Neutrophil (primary cell): ENCODE results near the gene SMYD3.

Source experiments
- H3K27ac ChIP-seq: fragments of 200-600 bp; sonication (generic); 2 replicates; pipeline ENCODE4 v1.5.1; 2016; ENCODE audit warnings: mild to moderate bottlenecking, moderate library complexity
- H3K27me3 ChIP-seq: fragments of 200-600 bp; sonication (generic); 2 replicates; pipeline ENCODE4 v1.6.0; 2016; ENCODE audit warnings: mild to moderate bottlenecking
- H3K36me3 ChIP-seq: fragments of 200-600 bp; sonication (generic); 2 replicates; pipeline ENCODE4 v1.5.1; 2017
- H3K4me1 ChIP-seq, 2 experiments: fragments of 200-600 bp in 1 of 2; sonication (generic) in 1 of 2; 1 replicate in 1 of 2; 2 replicates in 1 of 2; pipeline versions ENCODE4 v1.5.1 to v1.6.1; 2013 to 2016; ENCODE audit warnings: low read depth in 1 of 2, low read length in 1 of 2, mild to moderate bottlenecking in 1 of 2, moderate library complexity in 1 of 2; ENCODE audit not compliant: control insufficient read depth in 1 of 2, insufficient read depth in 1 of 2
- H3K4me3 ChIP-seq, 2 experiments: fragments of 200-600 bp in 1 of 2; sonication (generic) in 1 of 2; 1 replicate in 1 of 2; 2 replicates in 1 of 2; pipeline ENCODE4 v1.5.1; 2013 to 2016; ENCODE audit warnings: low read depth in 1 of 2, low read length in 1 of 2, mild to moderate bottlenecking in 1 of 2, moderate library complexity in 1 of 2
- H3K9me3 ChIP-seq: fragments of 200-600 bp; sonication (generic); 2 replicates; pipeline ENCODE4 v1.5.1; 2016
- TF ChIP-seq, protein P1 (sequence below): fragments of 200-600 bp; sonication (generic); IDR thresholded peaks from 2 replicates; pipeline ENCODE4 v1.5.1; 2016; ENCODE audit warnings: antibody characterized with exemption

SMYD3 gene

GRCh38 chr1:246318036-246318359 lies 189.1 kb downstream of the SMYD3 start:
- TF ChIP-seq, protein P1, sequence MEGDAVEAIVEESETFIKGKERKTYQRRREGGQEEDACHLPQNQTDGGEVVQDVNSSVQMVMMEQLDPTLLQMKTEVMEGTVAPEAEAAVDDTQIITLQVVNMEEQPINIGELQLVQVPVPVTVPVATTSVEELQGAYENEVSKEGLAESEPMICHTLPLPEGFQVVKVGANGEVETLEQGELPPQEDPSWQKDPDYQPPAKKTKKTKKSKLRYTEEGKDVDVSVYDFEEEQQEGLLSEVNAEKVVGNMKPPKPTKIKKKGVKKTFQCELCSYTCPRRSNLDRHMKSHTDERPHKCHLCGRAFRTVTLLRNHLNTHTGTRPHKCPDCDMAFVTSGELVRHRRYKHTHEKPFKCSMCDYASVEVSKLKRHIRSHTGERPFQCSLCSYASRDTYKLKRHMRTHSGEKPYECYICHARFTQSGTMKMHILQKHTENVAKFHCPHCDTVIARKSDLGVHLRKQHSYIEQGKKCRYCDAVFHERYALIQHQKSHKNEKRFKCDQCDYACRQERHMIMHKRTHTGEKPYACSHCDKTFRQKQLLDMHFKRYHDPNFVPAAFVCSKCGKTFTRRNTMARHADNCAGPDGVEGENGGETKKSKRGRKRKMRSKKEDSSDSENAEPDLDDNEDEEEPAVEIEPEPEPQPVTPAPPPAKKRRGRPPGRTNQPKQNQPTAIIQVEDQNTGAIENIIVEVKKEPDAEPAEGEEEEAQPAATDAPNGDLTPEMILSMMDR = no peak
- Histone ChIP-seq H3K9me3 (no peaks in the 10 kb centered on the region), H3K36me3 (no peaks in the 10 kb centered on the region), H3K27me3 (no peaks in the 10 kb centered on the region), H3K4me3 (no peak overlapping the region), H3K4me1 (no peaks in the 10 kb centered on the region), H3K27ac (no peak overlapping the region)

- no peaks in the 10 kb centered on the region for H3K4me1 ChIP-seq
- H3K36me3 ChIP-seq = no peaks in the 10 kb centered on the region
- no peak overlapping the region for H3K4me3 ChIP-seq
- TF ChIP-seq, protein P1 = no peak
- H3K9me3 ChIP-seq = no peaks in the 10 kb centered on the region
- H3K27ac ChIP-seq = no peak overlapping the region
- H3K27me3 ChIP-seq = no peaks in the 10 kb centered on the region
These were observed 189.6 kb downstream of the SMYD3 start for GRCh38 chr1:246317332-246318035.

DNA sequence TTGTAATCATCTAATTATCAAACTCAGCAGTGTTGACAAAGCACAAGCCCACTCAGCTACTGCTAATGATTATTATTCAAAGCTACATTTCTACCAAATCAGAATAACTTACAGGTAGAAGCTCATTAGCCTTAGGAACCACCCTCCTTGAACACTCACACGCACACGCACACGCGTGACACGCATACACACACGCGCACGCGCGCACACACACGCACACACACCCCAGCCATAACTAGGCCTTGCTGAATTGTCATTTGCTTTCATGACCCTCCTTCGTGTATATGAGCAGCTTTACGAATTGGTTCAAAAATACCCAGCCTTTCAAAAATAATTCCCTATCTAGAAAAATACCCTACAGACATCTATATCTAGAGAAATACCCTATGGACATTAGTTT lies 195.6 kb downstream of the SMYD3 start:
- no peak overlapping the region for H3K4me3 ChIP-seq
- no peak overlapping the region for H3K27ac ChIP-seq
- TF ChIP-seq, protein P1 = no peak
- H3K27me3 ChIP-seq = no peaks in the 10 kb centered on the region
- no peaks in the 10 kb centered on the region for H3K36me3 ChIP-seq
- H3K4me1 ChIP-seq = no peaks in the 10 kb centered on the region
- no peaks in the 10 kb centered on the region for H3K9me3 ChIP-seq

- H3K27me3 ChIP-seq = no peaks in the 10 kb centered on the region
- no peaks in the 10 kb centered on the region for H3K36me3 ChIP-seq
- H3K4me3 ChIP-seq = no peak overlapping the region
- no peaks in the 10 kb centered on the region for H3K4me1 ChIP-seq
- TF ChIP-seq, protein P1 = no peak
- H3K9me3 ChIP-seq = no peaks in the 10 kb centered on the region
- H3K27ac ChIP-seq = no peak overlapping the region
These were observed 197.7 kb downstream of the SMYD3 start for GRCh38 chr1:246309247-246309884.

DNA sequence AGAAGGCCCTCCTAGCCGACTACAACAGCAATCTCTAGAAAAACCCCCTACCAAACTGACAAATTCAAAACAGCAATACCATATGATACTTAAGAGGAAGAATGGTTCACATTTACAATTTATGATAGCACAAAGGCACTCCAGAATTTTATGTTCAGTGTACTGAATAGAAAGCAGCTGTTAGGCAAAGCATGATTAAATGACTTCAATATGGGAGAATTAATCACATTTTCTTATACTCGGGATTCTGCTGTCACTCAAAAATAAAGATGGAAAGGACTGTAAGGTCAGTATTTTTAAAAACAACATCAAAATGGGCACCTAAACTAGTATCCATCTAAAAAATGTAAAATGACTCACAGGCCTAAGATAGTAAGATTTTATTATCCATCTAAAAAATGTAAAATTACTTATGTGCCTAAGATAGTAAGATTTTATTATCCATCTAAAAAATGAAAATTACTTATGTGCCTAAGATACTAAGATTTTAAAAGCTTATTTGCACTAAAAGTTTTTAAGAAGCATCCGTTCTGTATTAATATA lies 198.5 kb downstream of the SMYD3 start:
- no peaks in the 10 kb centered on the region for H3K27me3 ChIP-seq
- H3K36me3 ChIP-seq = no peaks in the 10 kb centered on the region
- TF ChIP-seq, protein P1 = no peak
- no peak overlapping the region for H3K27ac ChIP-seq
- no peaks in the 10 kb centered on the region for H3K4me1 ChIP-seq
- no peaks in the 10 kb centered on the region for H3K9me3 ChIP-seq
- H3K4me3 ChIP-seq = no peak overlapping the region
